Measurements from ENCODE around the gene GLS2.
"Not testable (repeated sequence)": the region's sequence is repeated elsewhere in the genome, so short reads cannot be mapped to it uniquely, and the experiment has no call there.

DNA sequence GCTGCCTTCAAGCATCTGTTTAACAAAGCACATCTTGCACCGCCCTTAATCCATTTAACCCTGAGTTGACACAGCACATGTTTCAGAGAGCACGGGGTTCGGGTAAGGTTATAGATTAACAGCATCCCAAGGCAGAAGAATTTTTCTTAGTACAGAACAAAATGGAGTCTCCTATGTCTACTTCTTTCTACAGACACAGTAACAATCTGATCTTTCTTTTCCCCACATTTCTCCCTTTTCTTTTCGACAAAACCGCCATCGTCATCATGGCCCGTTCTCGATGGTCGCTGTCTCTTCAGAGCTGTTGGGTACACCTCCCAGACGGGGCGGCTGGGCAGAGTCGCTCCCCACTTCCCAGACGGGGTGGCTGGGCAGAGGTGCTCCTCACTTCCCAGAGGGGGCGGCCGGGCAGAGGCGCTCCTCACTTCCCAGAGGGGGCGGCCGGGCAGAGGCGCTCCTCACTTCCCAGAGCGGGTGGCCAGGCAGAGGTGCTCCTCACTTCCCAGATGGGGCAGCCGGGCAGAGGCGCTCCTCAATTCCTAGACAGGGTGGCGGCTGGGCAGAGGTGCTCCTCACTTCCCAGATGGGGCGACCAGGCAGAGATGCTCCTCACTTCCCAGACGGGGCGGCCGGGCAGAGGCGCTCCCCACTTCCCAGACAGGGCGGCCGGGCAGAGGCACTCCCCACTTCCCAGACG is 5.6 kb upstream of the GLS2 start:
- not testable (repeated sequence) for TF ChIP-seq CTCF (IDR thresholded peaks at IDR 0.05 in 4 of 5, conservative IDR thresholded peaks at IDR 0.05 in 1 of 5); POLR2A (IDR thresholded peaks at IDR 0.05)

All from gastrocnemius medialis (tissue), 4 donors.